ENCODE measurements around the gene FPR3.

DNA sequence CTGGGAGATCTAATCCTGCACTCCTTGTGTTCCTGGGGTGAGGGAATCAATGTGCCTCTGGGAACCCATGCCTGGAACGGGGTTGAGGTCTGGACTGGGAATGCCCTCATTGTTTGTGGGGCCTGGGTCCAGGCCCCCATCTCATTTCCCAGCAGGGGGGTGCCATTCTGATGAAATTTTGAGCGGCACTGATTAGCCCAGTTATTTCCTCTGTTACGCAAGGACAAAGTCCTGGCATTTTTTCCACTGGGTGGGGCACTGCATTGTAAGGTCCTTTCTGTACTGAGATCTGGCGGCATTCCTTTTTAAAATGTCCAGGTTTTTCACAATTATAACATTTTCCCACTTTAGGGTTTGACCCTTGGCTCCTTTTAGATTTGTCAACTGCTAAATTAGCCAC lies 14.8 kb downstream of the FPR3 start:
- TF ChIP-seq POLR2A (IDR thresholded peaks at IDR 0.05) = no peak
- no peak for TF ChIP-seq CTCF (IDR thresholded peaks at IDR 0.05)

Measured in transverse colon (tissue), 3 donors.